WTC11 (cell line): ENCODE results near the gene FNDC3B. TPM values are rescaled to one million over a fixed set of nuclear protein-coding genes. Genes with fewer than 3 reads are reported as not detected.

Experiments used
- ATAC-seq: fragments of 200-7000 bp; cut with Tn5 transposase; 2 replicates; pipeline ENCODE4 v1.10.0; 2021; ENCODE audit warnings: mild to moderate bottlenecking, moderate library complexity
- CTCF ChIA-PET: fragments of 300-600 bp; sonication (Branson Sonifier 250); formaldehyde crosslinking; loops from one replicate; lab custom pipeline; 2021; ENCODE audit warnings: antibody characterized with exemption; lab: Charles Lee
- POLR2A ChIA-PET: fragments of 350-600 bp; sonication (Branson Sonifier 250); formaldehyde crosslinking; loops from one replicate; lab custom pipeline; 2021; ENCODE audit warnings: antibody characterized with exemption; lab: Charles Lee
- DNase-seq: peaks from one replicate; pipeline ENCODE4 v3.0.0; 2021; ENCODE audit warnings: low spot score
- H3K27ac Mint-ChIP-seq: 2 replicates; pipeline ENCODE4 v1.8.0; 2021; ENCODE audit warnings: mixed read lengths
- H3K27me3 Mint-ChIP-seq: 2 replicates; pipeline ENCODE4 v1.8.0; 2021; ENCODE audit warnings: low read depth, mild to moderate bottlenecking, moderate library complexity, mixed read lengths
- H3K36me3 Mint-ChIP-seq: 2 replicates; pipeline ENCODE4 v1.8.0; 2021; ENCODE audit warnings: mixed read lengths
- H3K4me1 Mint-ChIP-seq: 2 replicates; pipeline ENCODE4 v1.8.0; 2022; ENCODE audit warnings: mixed read lengths
- H3K4me3 Mint-ChIP-seq: 2 replicates; pipeline ENCODE4 v1.8.0; 2021; ENCODE audit warnings: mild to moderate bottlenecking, moderate library complexity, mixed read lengths
- H3K9me3 Mint-ChIP-seq: 2 replicates; pipeline ENCODE4 v1.8.0; 2021; ENCODE audit warnings: mixed read lengths
- FOXK1 ChIP-seq: sonication (generic); formaldehyde crosslinking; IDR thresholded peaks from 2 replicates; pipeline ENCODE4 v1.8.0; 2022; ENCODE audit warnings: mild to moderate bottlenecking, moderate library complexity, missing genetic modification reagents
- HMGA2 ChIP-seq: fragments of 250-450 bp; sonication (Bioruptor Pico); IDR thresholded peaks from 2 replicates; pipeline ENCODE4 v1.4.0; 2021; ENCODE audit warnings: mild to moderate bottlenecking, moderate library complexity
- IRF2 ChIP-seq: sonication (generic); formaldehyde crosslinking; IDR thresholded peaks from 2 replicates; pipeline ENCODE4 v1.8.0; 2022; ENCODE audit warnings: low read depth, missing genetic modification reagents, borderline replicate concordance
- MXD4 ChIP-seq: fragments of 250-450 bp; sonication (Bioruptor Pico); IDR thresholded peaks from 2 replicates; pipeline ENCODE4 v1.8.0; 2021; ENCODE audit warnings: mild to moderate bottlenecking, moderate library complexity, borderline replicate concordance
- MYBL2 ChIP-seq: sonication (generic); formaldehyde crosslinking; IDR thresholded peaks from 2 replicates; pipeline ENCODE4 v1.8.1; 2023; ENCODE audit warnings: mild to moderate bottlenecking, moderate library complexity, missing genetic modification reagents
- SP1 ChIP-seq: sonication (generic); formaldehyde crosslinking; conservative IDR thresholded peaks from 2 replicates; pipeline ENCODE4 v1.8.1; 2022; ENCODE audit warnings: missing genetic modification reagents
- ZBTB21 ChIP-seq: sonication (generic); formaldehyde crosslinking; IDR thresholded peaks from 2 replicates; pipeline ENCODE4 v1.8.1; 2023; ENCODE audit warnings: mild to moderate bottlenecking, missing genetic modification reagents, borderline replicate concordance
- ZNF263 ChIP-seq: sonication (generic); formaldehyde crosslinking; IDR thresholded peaks from 2 replicates; pipeline ENCODE4 v1.8.1; 2022; ENCODE audit warnings: low read depth, mild to moderate bottlenecking, moderate library complexity, missing genetic modification reagents
- ZNF317 ChIP-seq: sonication (generic); formaldehyde crosslinking; IDR thresholded peaks from 2 replicates; pipeline ENCODE4 v1.8.1; 2023; ENCODE audit warnings: low read depth, mild to moderate bottlenecking, moderate library complexity, missing genetic modification reagents, borderline replicate concordance
- ZNF423 ChIP-seq: fragments of 250-450 bp; sonication (Bioruptor Pico); IDR thresholded peaks from 2 replicates; pipeline ENCODE4 v2.1.2; 2022; ENCODE audit warnings: mild to moderate bottlenecking, moderate library complexity
- total RNA-seq: library from RNA; stranded (reverse); gene quantifications from 3 replicates; pipeline ENCODE4 v1.2.3, GENCODE V29; 2021
- TF ChIP-seq, protein P1 (sequence below): fragments of 250-450 bp; sonication (Bioruptor Pico); conservative IDR thresholded peaks from 2 replicates; pipeline ENCODE4 v1.9.0; 2021; ENCODE audit warnings: mild to moderate bottlenecking
- TF ChIP-seq, protein P2 (sequence below): sonication (generic); formaldehyde crosslinking; IDR thresholded peaks from 2 replicates; pipeline ENCODE4 v1.8.1; 2023; ENCODE audit warnings: mild to moderate bottlenecking, missing genetic modification reagents
- TF ChIP-seq, protein P3 (sequence below): sonication (generic); formaldehyde crosslinking; IDR thresholded peaks from 2 replicates; pipeline ENCODE4 v1.8.0; 2023; ENCODE audit warnings: mild to moderate bottlenecking, missing genetic modification reagents
- TF ChIP-seq, protein P4 (sequence below): sonication (generic); formaldehyde crosslinking; IDR thresholded peaks from 2 replicates; pipeline ENCODE4 v1.8.1; 2023; ENCODE audit warnings: mild to moderate bottlenecking, missing genetic modification reagents, moderate library complexity
- TF ChIP-seq, protein P5 (sequence below): sonication (generic); formaldehyde crosslinking; IDR thresholded peaks from 2 replicates; pipeline ENCODE4 v1.8.1; 2022; ENCODE audit warnings: mild to moderate bottlenecking, missing genetic modification reagents, moderate library complexity, borderline replicate concordance
- TF ChIP-seq, protein P6 (sequence below): fragments of 250-450 bp; sonication (Bioruptor Pico); IDR thresholded peaks from 2 replicates; pipeline ENCODE4 v1.9.0; 2021; ENCODE audit warnings: mild to moderate bottlenecking

The FNDC3B gene
- total RNA-seq, 1 experiment from 2014 or later, result 42.8 TPM

DNA sequence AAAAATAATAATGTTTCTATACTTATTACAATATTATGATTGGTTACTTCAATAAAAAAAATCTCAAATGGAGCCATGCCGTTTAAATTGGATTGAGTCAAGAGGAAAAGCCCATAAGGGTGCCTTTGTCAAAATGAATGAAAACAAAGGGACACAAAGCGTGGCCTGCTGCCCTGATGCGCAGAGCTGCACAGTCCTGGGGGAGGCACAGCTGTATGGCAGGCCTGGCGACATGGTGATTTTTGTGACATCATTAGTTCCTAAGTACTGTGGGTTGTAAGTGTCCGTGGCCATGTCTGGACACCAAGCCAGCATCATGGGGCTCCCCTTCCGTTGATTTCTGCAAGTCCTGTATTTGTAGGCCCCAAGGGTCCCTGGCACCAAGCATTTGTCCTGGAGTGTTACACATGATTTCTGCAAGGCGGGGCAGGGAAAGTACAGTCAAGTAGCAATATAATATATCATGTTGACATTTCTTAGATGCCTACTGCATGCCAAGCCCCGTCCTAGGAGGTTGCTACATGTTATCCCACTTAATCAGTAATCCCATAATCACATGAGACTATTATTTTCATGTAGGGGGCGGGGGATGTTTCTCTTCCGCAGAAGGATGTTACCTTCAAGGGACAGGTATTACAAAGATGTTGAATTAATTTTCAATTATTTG is 349.2 kb downstream of the FNDC3B start:
- Mint-ChIP-seq H3K36me3 (peaks cover 11% of the 10 kb centered on the region), H3K4me3 (no peak overlapping the region), H3K4me1 (peaks cover 10% of the 10 kb centered on the region), H3K27ac (no peak overlapping the region), H3K27me3 (no peaks in the 10 kb centered on the region), H3K9me3 (peaks cover 11% of the 10 kb centered on the region)
- ChIA-PET CTCF (no interaction called here), POLR2A (no interaction called here)
- TF ChIP-seq ZBTB21 (no peak), ZNF317 (CRISPR knock-in tag) (no peak), MYBL2 (no peak), ZNF263 (CRISPR knock-in tag) (no peak), MXD4 (CRISPR knock-in tag) (no peak), SP1 (CRISPR knock-in tag) (no peak), IRF2 (no peak), FOXK1 (CRISPR knock-in tag) (no peak), HMGA2 (CRISPR knock-in tag) (no peak), ZNF423 (CRISPR knock-in tag) (no peak)
- TF ChIP-seq, protein P1, sequence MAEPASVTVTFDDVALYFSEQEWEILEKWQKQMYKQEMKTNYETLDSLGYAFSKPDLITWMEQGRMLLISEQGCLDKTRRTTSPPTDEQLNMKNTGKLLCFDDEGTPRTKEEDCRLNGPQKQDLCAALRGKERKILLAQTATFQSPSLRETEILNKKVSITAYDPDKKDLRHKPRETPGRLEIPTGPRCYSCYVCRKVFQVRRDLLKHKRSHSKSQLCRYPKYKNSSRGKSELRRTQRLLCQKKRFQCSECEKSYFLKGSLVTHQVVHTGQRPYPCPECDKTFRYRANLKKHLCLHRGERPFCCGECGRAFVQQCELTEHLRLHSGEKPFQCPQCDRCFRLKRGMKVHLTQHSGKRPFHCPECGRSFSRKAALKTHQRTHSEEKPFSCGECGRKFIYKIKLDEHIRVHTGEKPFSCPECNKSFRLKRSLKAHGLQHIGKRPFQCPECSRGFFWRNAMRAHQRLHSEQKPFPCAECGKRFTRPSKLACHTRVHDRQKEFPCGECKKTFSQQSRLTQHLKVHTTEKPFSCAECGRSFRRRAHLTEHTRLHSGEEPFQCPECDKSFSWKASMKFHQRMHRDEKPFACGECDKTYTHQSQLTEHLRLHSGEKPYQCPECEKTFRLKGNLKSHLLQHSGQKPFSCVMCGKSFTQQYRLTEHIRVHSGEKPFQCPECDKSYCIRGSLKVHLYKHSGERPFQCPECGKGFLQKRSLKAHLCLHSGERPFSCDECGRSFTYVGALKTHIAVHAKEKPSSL (CRISPR knock-in tag), result no peak
- TF ChIP-seq, protein P2, sequence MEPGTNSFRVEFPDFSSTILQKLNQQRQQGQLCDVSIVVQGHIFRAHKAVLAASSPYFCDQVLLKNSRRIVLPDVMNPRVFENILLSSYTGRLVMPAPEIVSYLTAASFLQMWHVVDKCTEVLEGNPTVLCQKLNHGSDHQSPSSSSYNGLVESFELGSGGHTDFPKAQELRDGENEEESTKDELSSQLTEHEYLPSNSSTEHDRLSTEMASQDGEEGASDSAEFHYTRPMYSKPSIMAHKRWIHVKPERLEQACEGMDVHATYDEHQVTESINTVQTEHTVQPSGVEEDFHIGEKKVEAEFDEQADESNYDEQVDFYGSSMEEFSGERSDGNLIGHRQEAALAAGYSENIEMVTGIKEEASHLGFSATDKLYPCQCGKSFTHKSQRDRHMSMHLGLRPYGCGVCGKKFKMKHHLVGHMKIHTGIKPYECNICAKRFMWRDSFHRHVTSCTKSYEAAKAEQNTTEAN (CRISPR knock-in tag), result no peak
- TF ChIP-seq, protein P3, sequence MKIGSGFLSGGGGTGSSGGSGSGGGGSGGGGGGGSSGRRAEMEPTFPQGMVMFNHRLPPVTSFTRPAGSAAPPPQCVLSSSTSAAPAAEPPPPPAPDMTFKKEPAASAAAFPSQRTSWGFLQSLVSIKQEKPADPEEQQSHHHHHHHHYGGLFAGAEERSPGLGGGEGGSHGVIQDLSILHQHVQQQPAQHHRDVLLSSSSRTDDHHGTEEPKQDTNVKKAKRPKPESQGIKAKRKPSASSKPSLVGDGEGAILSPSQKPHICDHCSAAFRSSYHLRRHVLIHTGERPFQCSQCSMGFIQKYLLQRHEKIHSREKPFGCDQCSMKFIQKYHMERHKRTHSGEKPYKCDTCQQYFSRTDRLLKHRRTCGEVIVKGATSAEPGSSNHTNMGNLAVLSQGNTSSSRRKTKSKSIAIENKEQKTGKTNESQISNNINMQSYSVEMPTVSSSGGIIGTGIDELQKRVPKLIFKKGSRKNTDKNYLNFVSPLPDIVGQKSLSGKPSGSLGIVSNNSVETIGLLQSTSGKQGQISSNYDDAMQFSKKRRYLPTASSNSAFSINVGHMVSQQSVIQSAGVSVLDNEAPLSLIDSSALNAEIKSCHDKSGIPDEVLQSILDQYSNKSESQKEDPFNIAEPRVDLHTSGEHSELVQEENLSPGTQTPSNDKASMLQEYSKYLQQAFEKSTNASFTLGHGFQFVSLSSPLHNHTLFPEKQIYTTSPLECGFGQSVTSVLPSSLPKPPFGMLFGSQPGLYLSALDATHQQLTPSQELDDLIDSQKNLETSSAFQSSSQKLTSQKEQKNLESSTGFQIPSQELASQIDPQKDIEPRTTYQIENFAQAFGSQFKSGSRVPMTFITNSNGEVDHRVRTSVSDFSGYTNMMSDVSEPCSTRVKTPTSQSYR (CRISPR knock-in tag), result no peak
- TF ChIP-seq, protein P4, sequence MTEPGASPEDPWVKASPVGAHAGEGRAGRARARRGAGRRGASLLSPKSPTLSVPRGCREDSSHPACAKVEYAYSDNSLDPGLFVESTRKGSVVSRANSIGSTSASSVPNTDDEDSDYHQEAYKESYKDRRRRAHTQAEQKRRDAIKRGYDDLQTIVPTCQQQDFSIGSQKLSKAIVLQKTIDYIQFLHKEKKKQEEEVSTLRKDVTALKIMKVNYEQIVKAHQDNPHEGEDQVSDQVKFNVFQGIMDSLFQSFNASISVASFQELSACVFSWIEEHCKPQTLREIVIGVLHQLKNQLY (CRISPR knock-in tag), result no peak
- TF ChIP-seq, protein P5, sequence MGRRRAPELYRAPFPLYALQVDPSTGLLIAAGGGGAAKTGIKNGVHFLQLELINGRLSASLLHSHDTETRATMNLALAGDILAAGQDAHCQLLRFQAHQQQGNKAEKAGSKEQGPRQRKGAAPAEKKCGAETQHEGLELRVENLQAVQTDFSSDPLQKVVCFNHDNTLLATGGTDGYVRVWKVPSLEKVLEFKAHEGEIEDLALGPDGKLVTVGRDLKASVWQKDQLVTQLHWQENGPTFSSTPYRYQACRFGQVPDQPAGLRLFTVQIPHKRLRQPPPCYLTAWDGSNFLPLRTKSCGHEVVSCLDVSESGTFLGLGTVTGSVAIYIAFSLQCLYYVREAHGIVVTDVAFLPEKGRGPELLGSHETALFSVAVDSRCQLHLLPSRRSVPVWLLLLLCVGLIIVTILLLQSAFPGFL (CRISPR knock-in tag), result no peak
- TF ChIP-seq, protein P6, sequence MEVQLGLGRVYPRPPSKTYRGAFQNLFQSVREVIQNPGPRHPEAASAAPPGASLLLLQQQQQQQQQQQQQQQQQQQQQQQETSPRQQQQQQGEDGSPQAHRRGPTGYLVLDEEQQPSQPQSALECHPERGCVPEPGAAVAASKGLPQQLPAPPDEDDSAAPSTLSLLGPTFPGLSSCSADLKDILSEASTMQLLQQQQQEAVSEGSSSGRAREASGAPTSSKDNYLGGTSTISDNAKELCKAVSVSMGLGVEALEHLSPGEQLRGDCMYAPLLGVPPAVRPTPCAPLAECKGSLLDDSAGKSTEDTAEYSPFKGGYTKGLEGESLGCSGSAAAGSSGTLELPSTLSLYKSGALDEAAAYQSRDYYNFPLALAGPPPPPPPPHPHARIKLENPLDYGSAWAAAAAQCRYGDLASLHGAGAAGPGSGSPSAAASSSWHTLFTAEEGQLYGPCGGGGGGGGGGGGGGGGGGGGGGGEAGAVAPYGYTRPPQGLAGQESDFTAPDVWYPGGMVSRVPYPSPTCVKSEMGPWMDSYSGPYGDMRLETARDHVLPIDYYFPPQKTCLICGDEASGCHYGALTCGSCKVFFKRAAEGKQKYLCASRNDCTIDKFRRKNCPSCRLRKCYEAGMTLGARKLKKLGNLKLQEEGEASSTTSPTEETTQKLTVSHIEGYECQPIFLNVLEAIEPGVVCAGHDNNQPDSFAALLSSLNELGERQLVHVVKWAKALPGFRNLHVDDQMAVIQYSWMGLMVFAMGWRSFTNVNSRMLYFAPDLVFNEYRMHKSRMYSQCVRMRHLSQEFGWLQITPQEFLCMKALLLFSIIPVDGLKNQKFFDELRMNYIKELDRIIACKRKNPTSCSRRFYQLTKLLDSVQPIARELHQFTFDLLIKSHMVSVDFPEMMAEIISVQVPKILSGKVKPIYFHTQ (CRISPR knock-in tag), result no peak
- no peak for DNase-seq
- ATAC-seq, result no peak
